ENCODE results near the gene ZNF281.
"Not testable (repeated sequence)": the region's sequence is repeated elsewhere in the genome, so short reads cannot be mapped to it uniquely, and the experiment has no call there.

Gene ZNF281

DNA sequence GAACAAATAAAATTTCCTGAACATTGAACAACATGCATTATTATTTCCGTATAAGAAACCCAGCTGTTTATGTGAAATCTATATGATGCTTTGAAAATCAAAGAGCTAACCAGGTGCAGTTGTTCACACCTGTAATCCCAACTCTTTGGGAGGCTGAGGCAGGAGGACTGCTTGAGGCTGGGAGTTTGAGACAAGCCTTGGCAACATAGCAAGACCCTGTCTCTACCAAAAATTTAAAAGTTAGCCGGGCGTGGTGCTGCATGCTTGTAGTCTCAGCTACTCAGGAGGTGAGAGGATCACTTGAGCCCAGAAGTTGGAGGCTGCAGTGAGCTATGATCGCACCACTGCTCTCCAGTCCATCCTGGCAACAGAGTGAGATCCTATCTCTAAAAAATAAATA is 4.8 kb upstream of the ZNF281 start:
- H3K79me2 ChIP-seq (ENCODE audit: insufficient read depth, low read length), result peaks cover 1% of the 10 kb centered on the region; the same call in 1 of the 2 replicates
- no peak overlapping the region for H2AFZ ChIP-seq (ENCODE audit: low read length)
- no peak overlapping the region for H3K4me2 ChIP-seq (ENCODE audit: low read depth, low read length, poor library complexity, severe bottlenecking)

DNA sequence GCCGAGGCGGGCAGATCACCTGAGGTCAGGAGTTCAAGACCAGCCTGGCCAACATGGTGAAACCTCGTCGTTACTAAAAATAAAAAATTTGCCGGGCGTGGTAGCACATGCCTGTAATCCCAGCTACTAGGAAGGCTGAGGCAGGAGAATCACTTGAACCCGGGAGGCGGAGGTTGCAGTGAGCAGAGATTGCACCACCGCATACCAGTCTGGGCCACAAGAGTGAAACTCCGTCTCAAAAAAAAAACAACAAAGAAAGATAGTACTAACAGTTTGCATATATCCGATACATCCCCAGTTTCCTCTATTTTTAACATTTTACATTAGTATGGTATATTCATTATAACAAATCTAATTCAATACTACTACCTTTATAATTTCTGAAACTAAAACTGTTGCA is 3.9 kb upstream of the ZNF281 start:
- not testable (repeated sequence) for H3K9ac ChIP-seq (ENCODE audit: low read depth, low read length, poor library complexity, severe bottlenecking); H4K20me1 ChIP-seq (ENCODE audit: insufficient read depth, low read length, poor library complexity, severe bottlenecking); H3K4me2 ChIP-seq (ENCODE audit: low read depth, low read length, poor library complexity, severe bottlenecking); H2AFZ ChIP-seq (ENCODE audit: low read length); H3K36me3 ChIP-seq (ENCODE audit: insufficient read depth, low read length); H3F3A ChIP-seq (ENCODE audit: low read depth); H3K9me3 ChIP-seq (ENCODE audit: insufficient read depth, low read depth, low read length); H3K4me3 ChIP-seq (ENCODE audit: low read length, poor library complexity, severe bottlenecking); H3K9me2 ChIP-seq (replicated peaks; ENCODE audit: low read depth, low read length); H3K27me3 ChIP-seq (ENCODE audit: insufficient read depth, low read length, poor library complexity, severe bottlenecking)
- peaks cover 10% of the 10 kb centered on the region for H3K79me2 ChIP-seq (ENCODE audit: insufficient read depth, low read length)
- peaks cover 12% of the 10 kb centered on the region for H3K4me1 ChIP-seq (ENCODE audit: insufficient read depth, low read length, poor library complexity, severe bottlenecking)

More for the DNA sequence above, 4.8 kb upstream of the ZNF281 start:
- TF ChIP-seq EZH2phosphoT487 (IDR thresholded peaks at IDR 0.05; ENCODE audit: borderline replicate concordance) (no peak), CTCF (conservative IDR thresholded peaks at IDR 0.05; ENCODE audit: low read length) (no peak)
- Histone ChIP-seq H3K9ac (ENCODE audit: low read depth, low read length, poor library complexity, severe bottlenecking) (no peak overlapping the region), H3K4me3 (ENCODE audit: low read length, poor library complexity, severe bottlenecking) (no peak overlapping the region), H3K36me3 (ENCODE audit: insufficient read depth, low read length) (no peaks in the 10 kb centered on the region), H4K20me1 (ENCODE audit: insufficient read depth, low read length, poor library complexity, severe bottlenecking) (no peaks in the 10 kb centered on the region), H3K9me3 (ENCODE audit: insufficient read depth, low read depth, low read length) (no peaks in the 10 kb centered on the region), H3F3A (ENCODE audit: low read depth) (no peaks in the 10 kb centered on the region), H3K4me1 (ENCODE audit: insufficient read depth, low read length, poor library complexity, severe bottlenecking) (peaks cover 10% of the 10 kb centered on the region), H3K27me3 (ENCODE audit: insufficient read depth, low read length, poor library complexity, severe bottlenecking) (no peaks in the 10 kb centered on the region), H3K9me2 (replicated peaks; ENCODE audit: low read depth, low read length) (no peaks in the 10 kb centered on the region)

DNA sequence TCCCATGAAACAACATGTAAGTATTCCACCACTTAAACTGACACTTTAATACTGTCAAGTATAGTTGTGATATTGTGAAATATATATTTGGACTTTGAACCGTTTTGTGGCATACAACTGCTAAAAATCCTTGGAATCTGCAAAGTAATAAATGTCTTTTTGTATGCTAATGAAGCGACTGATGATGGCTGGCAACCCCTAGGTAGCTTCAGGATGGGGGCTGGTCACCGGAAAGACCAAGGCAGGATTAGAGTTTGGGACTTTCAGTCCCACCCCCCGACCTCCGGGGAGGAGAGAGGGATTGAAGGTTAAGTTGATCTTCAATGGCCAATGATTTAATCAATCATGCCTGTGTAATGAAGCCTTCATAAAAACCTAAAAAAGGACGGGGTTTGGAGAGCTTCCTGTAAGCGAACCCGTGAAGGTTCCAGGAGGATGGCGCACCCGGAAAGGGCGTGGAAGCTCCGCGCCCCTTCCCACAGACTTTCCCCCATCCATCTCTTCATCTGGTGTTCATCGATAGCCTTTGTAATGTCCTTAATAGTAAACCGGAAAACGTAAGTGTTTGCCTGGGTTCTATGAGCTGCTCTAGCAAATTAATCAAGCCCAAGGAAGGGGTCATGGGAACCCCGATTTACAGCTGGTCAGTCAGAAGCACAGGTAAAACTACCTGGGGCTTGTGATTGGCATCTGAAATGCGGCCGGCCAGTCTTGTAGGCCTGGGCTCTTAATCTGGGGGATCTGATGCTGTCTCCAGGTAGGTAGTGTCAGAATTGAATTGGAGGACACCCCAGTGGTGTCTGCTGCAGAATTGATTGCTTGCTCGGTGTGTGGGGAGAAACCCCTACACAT is 1.8 kb upstream of the ZNF281 start:
- Histone ChIP-seq H3F3A (ENCODE audit: low read depth) (no peaks in the 10 kb centered on the region), H3K27me3 (ENCODE audit: insufficient read depth, low read length, poor library complexity, severe bottlenecking) (no peaks in the 10 kb centered on the region), H3K9me2 (replicated peaks; ENCODE audit: low read depth, low read length) (no peaks in the 10 kb centered on the region), H4K20me1 (ENCODE audit: insufficient read depth, low read length, poor library complexity, severe bottlenecking) (peaks cover 27% of the 10 kb centered on the region), H3K4me2 (ENCODE audit: low read depth, low read length, poor library complexity, severe bottlenecking) (no peak overlapping the region), H2AFZ (ENCODE audit: low read length) (no peak overlapping the region), H3K4me3 (ENCODE audit: low read length, poor library complexity, severe bottlenecking) (no peak overlapping the region), H3K9me3 (ENCODE audit: insufficient read depth, low read depth, low read length) (no peaks in the 10 kb centered on the region), H3K79me2 (ENCODE audit: insufficient read depth, low read length) (peaks cover 32% of the 10 kb centered on the region), H3K36me3 (ENCODE audit: insufficient read depth, low read length) (no peaks in the 10 kb centered on the region), H3K4me1 (ENCODE audit: insufficient read depth, low read length, poor library complexity, severe bottlenecking) (peaks cover 34% of the 10 kb centered on the region), H3K9ac (ENCODE audit: low read depth, low read length, poor library complexity, severe bottlenecking) (no peak overlapping the region)
- TF ChIP-seq CTCF (conservative IDR thresholded peaks at IDR 0.05; ENCODE audit: low read length) (no peak), EZH2phosphoT487 (IDR thresholded peaks at IDR 0.05; ENCODE audit: borderline replicate concordance) (no peak)

GRCh38 chr1:200410566-200410878 is 686 bp upstream of the ZNF281 start:
- Histone ChIP-seq H3K4me1 (ENCODE audit: insufficient read depth, low read length, poor library complexity, severe bottlenecking) (peaks cover 44% of the 10 kb centered on the region), H3K27me3 (ENCODE audit: insufficient read depth, low read length, poor library complexity, severe bottlenecking) (no peaks in the 10 kb centered on the region), H3K79me2 (ENCODE audit: insufficient read depth, low read length) (peaks cover 43% of the 10 kb centered on the region), H3K9ac (ENCODE audit: low read depth, low read length, poor library complexity, severe bottlenecking) (peak overlapping the region; percentile 92), H3K9me3 (ENCODE audit: insufficient read depth, low read depth, low read length) (no peaks in the 10 kb centered on the region), H3K36me3 (ENCODE audit: insufficient read depth, low read length) (no peaks in the 10 kb centered on the region), H3K4me2 (ENCODE audit: low read depth, low read length, poor library complexity, severe bottlenecking) (peak overlapping the region; percentile 85), H4K20me1 (ENCODE audit: insufficient read depth, low read length, poor library complexity, severe bottlenecking) (peaks cover 38% of the 10 kb centered on the region), H2AFZ (ENCODE audit: low read length) (peak overlapping the region; percentile 92), H3K4me3 (ENCODE audit: low read length, poor library complexity, severe bottlenecking) (peak overlapping the region; percentile 96), H3F3A (ENCODE audit: low read depth) (no peaks in the 10 kb centered on the region), H3K9me2 (replicated peaks; ENCODE audit: low read depth, low read length) (no peaks in the 10 kb centered on the region)
- TF ChIP-seq EZH2phosphoT487 (IDR thresholded peaks at IDR 0.05; ENCODE audit: borderline replicate concordance), result no peak
- no peak for TF ChIP-seq CTCF (conservative IDR thresholded peaks at IDR 0.05; ENCODE audit: low read length)

Data from Loucy (cell line).